SH-SY5Y (cell line): ENCODE data around the gene APEH.

Source experiments
- GATA2 ChIP-seq: IDR thresholded peaks from 2 replicates; pipeline ENCODE4 v1.6.1; 2011; ENCODE audit warnings: mild to moderate bottlenecking, low read depth, low read length
- GATA3 ChIP-seq: IDR thresholded peaks from 2 replicates; pipeline ENCODE4 v1.6.1; 2011; ENCODE audit warnings: low read depth, mild to moderate bottlenecking, low read length, moderate library complexity

DNA sequence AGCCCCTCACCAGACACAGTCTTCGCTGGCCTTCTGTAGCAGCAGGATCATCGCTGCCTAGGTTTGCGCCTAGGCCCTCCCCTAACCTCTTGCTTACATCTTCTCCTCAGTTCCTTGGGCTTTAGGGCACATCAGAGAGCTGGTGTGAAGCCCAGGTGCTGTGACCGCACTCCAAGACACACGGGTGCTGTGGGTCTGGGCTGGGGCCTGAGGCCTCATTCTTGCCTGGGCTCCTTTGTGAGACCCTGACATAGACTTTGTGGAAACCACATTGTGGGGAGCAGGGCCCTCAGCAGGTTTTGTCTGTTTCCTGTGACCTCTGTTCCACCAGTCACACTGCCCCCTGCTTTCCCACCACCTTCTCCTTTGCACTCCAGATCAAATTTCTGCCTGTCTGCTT is 37.3 kb downstream of the APEH start:
- TF ChIP-seq GATA3 (no peak), GATA2 (no peak)
